Mucosa of rectum (tissue), 2 donors: Measurements from ENCODE around the gene TTC17.

Source experiments
- H3K27ac ChIP-seq, 2 donors: one replicate each; pipeline ENCODE4 v1.7.0; 2013; ENCODE audit warnings: inconsistent platforms in 2 of 2, low read depth in 2 of 2, low read length in 2 of 2
- H3K27me3 ChIP-seq, 2 donors: one replicate each; pipeline ENCODE4 v1.7.0; 2013; ENCODE audit warnings: low read length in 2 of 2; ENCODE audit not compliant: control insufficient read depth in 2 of 2, insufficient read depth in 2 of 2
- H3K36me3 ChIP-seq, 2 donors: one replicate each; pipeline ENCODE4 v1.7.0; 2013; ENCODE audit warnings: low read length in 2 of 2; ENCODE audit not compliant: control insufficient read depth in 2 of 2, insufficient read depth in 2 of 2
- H3K4me1 ChIP-seq, 2 donors: one replicate each; pipeline ENCODE4 v1.7.0; 2013; ENCODE audit warnings: low read length in 2 of 2, mild to moderate bottlenecking in 1 of 2; ENCODE audit not compliant: control insufficient read depth in 2 of 2, insufficient read depth in 2 of 2
- H3K4me3 ChIP-seq, 2 donors: one replicate each; pipeline ENCODE4 v1.7.0; 2013; ENCODE audit warnings: low read length in 2 of 2
- H3K9ac ChIP-seq, 2 donors: one replicate each; pipeline ENCODE4 v1.7.0; 2013; ENCODE audit warnings: low read length in 2 of 2, low read depth in 1 of 2, mild to moderate bottlenecking in 1 of 2
- H3K9me3 ChIP-seq, 2 donors: one replicate each; pipeline ENCODE4 v1.7.0; 2013; ENCODE audit warnings: low read length in 2 of 2; ENCODE audit not compliant: control insufficient read depth in 2 of 2
- donor health status: healthy.
- donor health status: Normal muscosa, but diverticular disease.

Gene TTC17

GRCh38 chr11:43356336-43356735 is 2.4 kb upstream of the TTC17 start:
- peaks cover 10 to 13% of the 10 kb centered on the region in 2 donors for H3K4me1 ChIP-seq
- no peak overlapping the region for H3K4me3 ChIP-seq
- H3K36me3 ChIP-seq = no peaks in the 10 kb centered on the region
- H3K27ac ChIP-seq = no peak overlapping the region
- no peaks in the 10 kb centered on the region for H3K27me3 ChIP-seq
- H3K9me3 ChIP-seq = no peaks in the 10 kb centered on the region
- no peak overlapping the region for H3K9ac ChIP-seq

- peaks cover 10 to 13% of the 10 kb centered on the region in 2 donors for H3K4me1 ChIP-seq
- no peaks in the 10 kb centered on the region for H3K27me3 ChIP-seq
- H3K9me3 ChIP-seq = no peaks in the 10 kb centered on the region
- H3K36me3 ChIP-seq = no peaks in the 10 kb centered on the region
- H3K9ac ChIP-seq = peak overlapping the region; percentile 85 to 97
- H3K4me3 ChIP-seq = peak overlapping the region; percentile 97 to 98
- H3K27ac ChIP-seq = peak overlapping the region; percentile 90
These were observed 380 bp upstream of the TTC17 start for GRCh38 chr11:43358279-43358800.

- H3K27me3 ChIP-seq = no peaks in the 10 kb centered on the region
- peak overlapping the region; percentile 97 to 98 for H3K4me3 ChIP-seq
- peak overlapping the region; percentile 90 for H3K27ac ChIP-seq
- peaks cover 10 to 13% of the 10 kb centered on the region in 2 donors for H3K4me1 ChIP-seq
- H3K9me3 ChIP-seq = no peaks in the 10 kb centered on the region
- H3K36me3 ChIP-seq = no peaks in the 10 kb centered on the region
- peak overlapping the region; percentile 85 to 97 for H3K9ac ChIP-seq
These were observed 700 bp downstream of the TTC17 start for GRCh38 chr11:43359422-43359818.

GRCh38 chr11:43360361-43361032 is 1.8 kb downstream of the TTC17 start:
- no peak overlapping the region for H3K9ac ChIP-seq
- H3K4me3 ChIP-seq = peak overlapping the region; percentile 97 to 98
- H3K27ac ChIP-seq = no peak overlapping the region
- H3K27me3 ChIP-seq = no peaks in the 10 kb centered on the region
- H3K9me3 ChIP-seq = no peaks in the 10 kb centered on the region
- peaks cover 0 to 2% of the 10 kb centered on the region in 2 donors for H3K36me3 ChIP-seq
- H3K4me1 ChIP-seq = peaks cover 10 to 13% of the 10 kb centered on the region in 2 donors

- H3K9ac ChIP-seq = no peak overlapping the region
- peaks cover 4 to 9% of the 10 kb centered on the region in 2 donors for H3K36me3 ChIP-seq
- H3K4me1 ChIP-seq = peaks cover 0 to 4% of the 10 kb centered on the region in 2 donors
These were observed 8.0 kb downstream of the TTC17 start for GRCh38 chr11:43366677-43367076.

GRCh38 chr11:43367382-43368178 is 8.9 kb downstream of the TTC17 start:
- Histone ChIP-seq H3K4me1 (peaks cover 0 to 4% of the 10 kb centered on the region in 2 donors), H3K4me3 (no peak overlapping the region), H3K9me3 (no peaks in the 10 kb centered on the region), H3K9ac (no peak overlapping the region), H3K27ac (no peak overlapping the region), H3K36me3 (peaks cover 4 to 9% of the 10 kb centered on the region in 2 donors), H3K27me3 (no peaks in the 10 kb centered on the region)

More at GRCh38 chr11:43366677-43367076, 8.0 kb downstream of the TTC17 start:
- Histone ChIP-seq H3K27ac (no peak overlapping the region), H3K9me3 (no peaks in the 10 kb centered on the region), H3K4me3 (no peak overlapping the region), H3K27me3 (no peaks in the 10 kb centered on the region)

GRCh38 chr11:43376065-43376464 is 17.3 kb downstream of the TTC17 start:
- H3K36me3 ChIP-seq = peaks cover 2 to 6% of the 10 kb centered on the region in 2 donors
- H3K4me1 ChIP-seq = no peaks in the 10 kb centered on the region
- no peak overlapping the region for H3K27ac ChIP-seq
- no peaks in the 10 kb centered on the region for H3K9me3 ChIP-seq
- H3K9ac ChIP-seq = no peak overlapping the region
- H3K27me3 ChIP-seq = no peaks in the 10 kb centered on the region
- H3K4me3 ChIP-seq = no peak overlapping the region

GRCh38 chr11:43376594-43376993 is 17.9 kb downstream of the TTC17 start:
- Histone ChIP-seq H3K4me1 (no peaks in the 10 kb centered on the region), H3K4me3 (no peak overlapping the region), H3K9ac (no peak overlapping the region), H3K9me3 (no peaks in the 10 kb centered on the region), H3K27ac (peak overlapping the region in 1 of 2 donors; percentile 2), H3K36me3 (peaks cover 1 to 4% of the 10 kb centered on the region in 2 donors), H3K27me3 (no peaks in the 10 kb centered on the region)

GRCh38 chr11:43377389-43377788 is 18.7 kb downstream of the TTC17 start:
- Histone ChIP-seq H3K36me3 (peaks cover 6 to 7% of the 10 kb centered on the region in 2 donors), H3K4me3 (no peak overlapping the region), H3K27ac (no peak overlapping the region), H3K4me1 (no peaks in the 10 kb centered on the region), H3K9ac (no peak overlapping the region), H3K9me3 (no peaks in the 10 kb centered on the region), H3K27me3 (no peaks in the 10 kb centered on the region)

- no peaks in the 10 kb centered on the region for H3K4me1 ChIP-seq
- no peaks in the 10 kb centered on the region for H3K9me3 ChIP-seq
- H3K4me3 ChIP-seq = no peak overlapping the region
- peaks cover 7 to 9% of the 10 kb centered on the region in 2 donors for H3K36me3 ChIP-seq
- H3K9ac ChIP-seq = no peak overlapping the region
- no peak overlapping the region for H3K27ac ChIP-seq
- no peaks in the 10 kb centered on the region for H3K27me3 ChIP-seq
These were observed 20.2 kb downstream of the TTC17 start for GRCh38 chr11:43378897-43379296.
